ENCODE measurements around the gene KCNQ4.

KCNQ4 gene

GRCh38 chr1:40847023-40847745, 63.6 kb downstream of the KCNQ4 start:
- POLR2A ChIA-PET, result no interaction called here
- CTCF ChIA-PET, result interaction anchor here (3.0 to 5.4 kb wide), 2 partner anchors 103 to 108 kb away, joined by 14 to 58 read pairs; no protein-coding TSS in a partner anchor
- TF ChIP-seq ARNT (IDR thresholded peaks at IDR 0.05) (no peak), LEF1 (IDR thresholded peaks at IDR 0.05; ENCODE audit: borderline replicate concordance) (no peak), FOXA1 (IDR thresholded peaks at IDR 0.05) (no peak), CTBP1 (IDR thresholded peaks at IDR 0.05; ENCODE audit: borderline replicate concordance) (no peak), HDGF (IDR thresholded peaks at IDR 0.05; ENCODE audit: borderline replicate concordance) (no peak), FOXK2 (IDR thresholded peaks at IDR 0.05) (no peak)
- no peak for DNase-seq (ENCODE audit: extremely low spot score)

DNA sequence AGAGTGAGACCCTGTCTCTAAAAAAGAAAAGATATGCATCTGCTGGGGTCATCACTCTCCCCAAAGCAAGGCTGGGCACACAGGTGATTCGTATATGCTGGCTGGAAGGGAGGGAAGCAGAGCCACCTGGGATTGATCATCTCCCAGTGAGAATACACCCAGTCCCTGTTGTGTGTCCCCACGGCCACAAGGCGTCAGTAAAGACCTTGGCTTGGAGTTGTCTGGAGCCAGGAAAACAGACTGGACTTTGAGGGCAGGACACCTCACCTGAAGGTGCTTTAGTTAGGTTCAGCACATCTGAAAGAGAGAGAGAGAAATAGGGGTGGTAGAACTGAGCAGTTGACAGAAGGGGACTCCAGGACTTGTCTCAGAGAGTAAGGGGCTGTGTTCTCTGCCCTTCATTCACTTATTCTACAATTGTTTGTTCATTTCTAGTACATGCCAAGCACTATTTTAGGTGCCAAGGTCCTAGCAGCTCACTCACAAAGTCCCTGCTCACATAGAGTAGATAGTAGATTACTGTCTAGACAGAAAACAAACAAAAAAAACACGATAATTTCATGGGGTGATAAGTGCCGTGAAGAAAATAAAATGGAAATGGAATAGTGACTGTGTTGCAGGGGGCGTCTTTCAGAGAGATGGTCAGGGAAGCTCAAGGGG, 65.1 kb downstream of the KCNQ4 start:
- CTCF ChIA-PET, result interaction anchor here (0.6 to 6.5 kb wide), 9 partner anchors 41 to 705 kb away, joined by 3 to 58 read pairs (median 4); no protein-coding TSS in a partner anchor
- no peak for TF ChIP-seq ZNF384 (IDR thresholded peaks at IDR 0.05)
- TF ChIP-seq NFRKB (IDR thresholded peaks at IDR 0.05), result no peak
- no peak for TF ChIP-seq ARNT (IDR thresholded peaks at IDR 0.05)
- TF ChIP-seq, protein P1, sequence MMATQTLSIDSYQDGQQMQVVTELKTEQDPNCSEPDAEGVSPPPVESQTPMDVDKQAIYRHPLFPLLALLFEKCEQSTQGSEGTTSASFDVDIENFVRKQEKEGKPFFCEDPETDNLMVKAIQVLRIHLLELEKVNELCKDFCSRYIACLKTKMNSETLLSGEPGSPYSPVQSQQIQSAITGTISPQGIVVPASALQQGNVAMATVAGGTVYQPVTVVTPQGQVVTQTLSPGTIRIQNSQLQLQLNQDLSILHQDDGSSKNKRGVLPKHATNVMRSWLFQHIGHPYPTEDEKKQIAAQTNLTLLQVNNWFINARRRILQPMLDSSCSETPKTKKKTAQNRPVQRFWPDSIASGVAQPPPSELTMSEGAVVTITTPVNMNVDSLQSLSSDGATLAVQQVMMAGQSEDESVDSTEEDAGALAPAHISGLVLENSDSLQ (IDR thresholded peaks at IDR 0.05), result no peak
- no peak for TF ChIP-seq SP1 (IDR thresholded peaks at IDR 0.05)
- TF ChIP-seq LEF1 (IDR thresholded peaks at IDR 0.05; ENCODE audit: borderline replicate concordance), result no peak
- no peak for TF ChIP-seq FOXA1 (IDR thresholded peaks at IDR 0.05)
- no peak for TF ChIP-seq TARDBP (IDR thresholded peaks at IDR 0.05)
- TF ChIP-seq BHLHE40 (IDR thresholded peaks at IDR 0.05; ENCODE audit: borderline replicate concordance), result no peak
- TF ChIP-seq FOXM1 (IDR thresholded peaks at IDR 0.05; ENCODE audit: borderline replicate concordance), result no peak
- no peak for TF ChIP-seq SUZ12 (IDR thresholded peaks at IDR 0.05)
- no peak for TF ChIP-seq L3MBTL2 (conservative IDR thresholded peaks at IDR 0.05)
- TF ChIP-seq CTBP1 (IDR thresholded peaks at IDR 0.05; ENCODE audit: borderline replicate concordance), result no peak
- TF ChIP-seq HDGF (IDR thresholded peaks at IDR 0.05; ENCODE audit: borderline replicate concordance), result no peak
- no peak for TF ChIP-seq ELF4 (IDR thresholded peaks at IDR 0.05)
- no peak for TF ChIP-seq FOXK2 (IDR thresholded peaks at IDR 0.05)
- DNase-seq (ENCODE audit: extremely low spot score), result peak; percentile 74
- POLR2A ChIA-PET, result no interaction called here

GRCh38 chr1:40849801-40850592, 66.4 kb downstream of the KCNQ4 start:
- peak; percentile 79 for DNase-seq (ENCODE audit: extremely low spot score)
- CTCF ChIA-PET, result interaction anchor here (0.6 to 6.5 kb wide), 12 partner anchors 9 to 188 kb away, joined by 3 to 58 read pairs (median 4); partner anchors contain the start of gene CITED4
- POLR2A ChIA-PET, result interaction anchor here (1.2 kb wide), 1 partner anchor 12 kb away, joined by 5 read pairs; the partner anchor contains the start of gene CITED4
- no peak for TF ChIP-seq TARDBP (IDR thresholded peaks at IDR 0.05)
- no peak for TF ChIP-seq ELF4 (IDR thresholded peaks at IDR 0.05)
- TF ChIP-seq FOXM1 (IDR thresholded peaks at IDR 0.05; ENCODE audit: borderline replicate concordance), result no peak
- TF ChIP-seq FOXA1 (IDR thresholded peaks at IDR 0.05), result no peak
- TF ChIP-seq SUZ12 (IDR thresholded peaks at IDR 0.05), result no peak
- TF ChIP-seq ARNT (IDR thresholded peaks at IDR 0.05), result no peak
- TF ChIP-seq HDGF (IDR thresholded peaks at IDR 0.05; ENCODE audit: borderline replicate concordance), result no peak
- TF ChIP-seq BHLHE40 (IDR thresholded peaks at IDR 0.05; ENCODE audit: borderline replicate concordance), result no peak
- TF ChIP-seq, protein P1 (IDR thresholded peaks at IDR 0.05), result no peak
- no peak for TF ChIP-seq FOXK2 (IDR thresholded peaks at IDR 0.05)
- TF ChIP-seq CTBP1 (IDR thresholded peaks at IDR 0.05; ENCODE audit: borderline replicate concordance), result no peak
- no peak for TF ChIP-seq LEF1 (IDR thresholded peaks at IDR 0.05; ENCODE audit: borderline replicate concordance)
- no peak for TF ChIP-seq NFRKB (IDR thresholded peaks at IDR 0.05)
- no peak for TF ChIP-seq L3MBTL2 (conservative IDR thresholded peaks at IDR 0.05)

DNA sequence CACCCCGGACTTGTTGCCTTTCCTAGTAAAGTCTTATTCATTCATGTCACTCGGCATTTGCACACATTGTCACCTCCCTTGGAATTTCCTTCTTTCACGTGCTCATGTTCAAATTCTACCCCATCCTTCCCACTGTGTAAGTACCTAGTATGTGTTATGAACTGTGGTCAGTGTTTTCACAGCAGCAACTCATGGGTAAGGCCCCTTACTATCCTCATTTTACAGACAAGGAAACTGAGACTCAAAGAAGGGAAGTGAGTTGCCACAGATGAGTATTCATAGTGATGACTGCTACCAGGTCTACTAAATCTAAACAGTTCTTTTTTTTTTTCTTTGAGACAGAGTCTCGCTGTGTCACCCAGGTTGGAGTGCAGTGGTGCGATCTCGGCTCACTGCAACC, 68.1 kb downstream of the KCNQ4 start:
- DNase-seq (ENCODE audit: extremely low spot score), result no peak
- no peak for TF ChIP-seq LEF1 (IDR thresholded peaks at IDR 0.05; ENCODE audit: borderline replicate concordance)
- no peak for TF ChIP-seq TARDBP (IDR thresholded peaks at IDR 0.05)
- TF ChIP-seq ZNF384 (IDR thresholded peaks at IDR 0.05), result no peak
- no peak for TF ChIP-seq SUZ12 (IDR thresholded peaks at IDR 0.05)
- no peak for TF ChIP-seq BHLHE40 (IDR thresholded peaks at IDR 0.05; ENCODE audit: borderline replicate concordance)
- no peak for TF ChIP-seq NFRKB (IDR thresholded peaks at IDR 0.05)
- TF ChIP-seq, protein P1 (IDR thresholded peaks at IDR 0.05), result no peak
- TF ChIP-seq ELF4 (IDR thresholded peaks at IDR 0.05), result no peak
- TF ChIP-seq FOXK2 (IDR thresholded peaks at IDR 0.05), result no peak
- no peak for TF ChIP-seq FOXM1 (IDR thresholded peaks at IDR 0.05; ENCODE audit: borderline replicate concordance)
- no peak for TF ChIP-seq FOXA1 (IDR thresholded peaks at IDR 0.05)
- no peak for TF ChIP-seq ARNT (IDR thresholded peaks at IDR 0.05)
- no peak for TF ChIP-seq SP1 (IDR thresholded peaks at IDR 0.05)
- no peak for TF ChIP-seq L3MBTL2 (conservative IDR thresholded peaks at IDR 0.05)
- TF ChIP-seq CTBP1 (IDR thresholded peaks at IDR 0.05; ENCODE audit: borderline replicate concordance), result no peak
- TF ChIP-seq HDGF (IDR thresholded peaks at IDR 0.05; ENCODE audit: borderline replicate concordance), result no peak
- ChIA-PET CTCF (interaction anchor here (0.6 to 6.5 kb wide), 4 partner anchors 8 to 99 kb away, joined by 3 to 58 read pairs (median 16); partner anchors contain the start of gene CITED4), POLR2A (no interaction called here)

Measured in HEK293T (cell line).